Upper lobe of right lung (tissue), 1 donor: Measurements from ENCODE around the gene RPS6KA1. TPM values are rescaled to one million over a fixed set of nuclear protein-coding genes. Genes with fewer than 3 reads are reported as not detected.
A peak's percentile ranks its signal among the peaks of the same experiment; 100 is the strongest.
"Not testable (repeated sequence)": the region's sequence is repeated elsewhere in the genome, so short reads cannot be mapped to it uniquely, and the experiment has no call there.

Experiments
- ATAC-seq: fragments of 200-7000 bp; cut with Tn5 transposase; one replicate; pipeline ENCODE4 v1.9.1; 2020; ENCODE audit warnings: mild to moderate bottlenecking, moderate library complexity
- DNase-seq: peaks from one replicate; pipeline ENCODE4 v3.0.0-alpha.2; 2020
- H3K27ac ChIP-seq: fragments of 200-600 bp; one replicate; pipeline ENCODE4 v1.8.0; 2022
- H3K27me3 ChIP-seq: fragments of 200-600 bp; one replicate; pipeline ENCODE4 v1.8.0; 2022; ENCODE audit warnings: mild to moderate bottlenecking
- H3K36me3 ChIP-seq: fragments of 200-600 bp; one replicate; pipeline ENCODE4 v1.8.0; 2022
- H3K4me1 ChIP-seq: fragments of 200-600 bp; one replicate; pipeline ENCODE4 v1.8.0; 2022
- H3K4me3 ChIP-seq: fragments of 200-600 bp; one replicate; pipeline ENCODE4 v1.8.0; 2022; ENCODE audit warnings: mild to moderate bottlenecking
- H3K9me3 ChIP-seq: fragments of 200-600 bp; one replicate; pipeline ENCODE4 v1.8.0; 2022
- CTCF ChIP-seq: fragments of 200-600 bp; IDR thresholded peaks from one replicate; pipeline ENCODE4 v1.8.0; 2022; ENCODE audit warnings: antibody characterized with exemption
- intact Hi-C: fragments of 100-400 bp; cut with DNase I; formaldehyde crosslinking; loops from one replicate; pipeline ENCODE4 v1.11.0; 2022
- total RNA-seq: library from RNA; stranded (reverse); fragmentation: NEBNext Ultra II Directional; extraction: Animal tissue kit (Norgen Biotek cat#: 25700); gene quantifications from one replicate; pipeline ENCODE4 v1.2.1, GENCODE V29; 2021
- donor health status: DM: no; HTN: yes; CAD: no; lungs with severe emphysema.

Gene RPS6KA1
- total RNA-seq, 1 donor from 2014 or later = 124 TPM

GRCh38 chr1:26607186-26607585 is 77.6 kb downstream of the RPS6KA1 start:
- DNase-seq (no peak), ATAC-seq (no peak)
- intact Hi-C loops = no loop called here
- no peaks in the 10 kb centered on the region for H3K36me3 ChIP-seq
- H3K4me3 ChIP-seq = no peak overlapping the region
- H3K27ac ChIP-seq = no peak overlapping the region
- no peaks in the 10 kb centered on the region for H3K4me1 ChIP-seq
- TF ChIP-seq CTCF = no peak
- no peaks in the 10 kb centered on the region for H3K27me3 ChIP-seq
- H3K9me3 ChIP-seq = no peaks in the 10 kb centered on the region

GRCh38 chr1:26608895-26609294 is 79.3 kb downstream of the RPS6KA1 start:
- no peaks in the 10 kb centered on the region for H3K27me3 ChIP-seq
- no peaks in the 10 kb centered on the region for H3K4me1 ChIP-seq
- ATAC-seq (peak; percentile 33), DNase-seq (no peak)
- no peak overlapping the region for H3K4me3 ChIP-seq
- no peak overlapping the region for H3K27ac ChIP-seq
- TF ChIP-seq CTCF = no peak
- H3K9me3 ChIP-seq = no peaks in the 10 kb centered on the region
- no peaks in the 10 kb centered on the region for H3K36me3 ChIP-seq
- intact Hi-C loops = no loop called here

GRCh38 chr1:26610781-26611180 is 81.2 kb downstream of the RPS6KA1 start:
- H3K27ac ChIP-seq = no peak overlapping the region

GRCh38 chr1:26612627-26613026 is 83.1 kb downstream of the RPS6KA1 start:
- H3K27ac ChIP-seq, H3K4me3 ChIP-seq, intact Hi-C loops, DNase-seq, ATAC-seq, H3K4me1 ChIP-seq, H3K36me3 ChIP-seq, H3K27me3 ChIP-seq, H3K9me3 ChIP-seq: not testable (repeated sequence)

More at GRCh38 chr1:26610781-26611180, 81.2 kb downstream of the RPS6KA1 start:
- ATAC-seq (no peak), DNase-seq (no peak)
- Histone ChIP-seq H3K4me1 (no peaks in the 10 kb centered on the region), H3K9me3 (no peaks in the 10 kb centered on the region), H3K4me3 (no peak overlapping the region), H3K27me3 (no peaks in the 10 kb centered on the region), H3K36me3 (no peaks in the 10 kb centered on the region)
- intact Hi-C loops = no loop called here
- TF ChIP-seq CTCF = no peak

GRCh38 chr1:26614655-26615411 is 85.3 kb downstream of the RPS6KA1 start:
- H3K4me1 ChIP-seq = peaks cover 15% of the 10 kb centered on the region
- H3K9me3 ChIP-seq = no peaks in the 10 kb centered on the region
- DNase-seq (no peak), ATAC-seq (no peak)
- no peak overlapping the region for H3K27ac ChIP-seq
- no peak overlapping the region for H3K4me3 ChIP-seq
- no peaks in the 10 kb centered on the region for H3K36me3 ChIP-seq
- intact Hi-C loops = no loop called here
- no peak for TF ChIP-seq CTCF
- H3K27me3 ChIP-seq = no peaks in the 10 kb centered on the region

GRCh38 chr1:26616881-26617280 is 87.3 kb downstream of the RPS6KA1 start:
- H3K4me1 ChIP-seq = peaks cover 17% of the 10 kb centered on the region
- H3K4me3 ChIP-seq = no peak overlapping the region
- no peak for ATAC-seq
- H3K36me3 ChIP-seq = no peaks in the 10 kb centered on the region
- intact Hi-C loops = no loop called here
- H3K27me3 ChIP-seq = no peaks in the 10 kb centered on the region
- no peaks in the 10 kb centered on the region for H3K9me3 ChIP-seq
- DNase-seq = no peak
- no peak overlapping the region for H3K27ac ChIP-seq
- TF ChIP-seq CTCF = no peak
